ACC112 (cell line): ENCODE measurements around the gene STXBP6.

Source experiments
- H2AFZ ChIP-seq: fragments of 200-600 bp; sonication (generic); one replicate; pipeline ENCODE4 v1.6.0; 2017; ENCODE audit warnings: antibody characterized with exemption, low read length; ENCODE audit not compliant: unreplicated experiment
- H3K27ac ChIP-seq: fragments of 200-600 bp; sonication (generic); 2 replicates; pipeline ENCODE4 v1.5.1; 2014; ENCODE audit warnings: low read depth, mild to moderate bottlenecking, antibody characterized with exemption, low read length, moderate library complexity
- H3K27me3 ChIP-seq: fragments of 200-600 bp; sonication (generic); 2 replicates; pipeline ENCODE4 v1.6.1; 2014; ENCODE audit warnings: mild to moderate bottlenecking, antibody characterized with exemption, low read length, moderate library complexity, mixed read lengths; ENCODE audit not compliant: insufficient read depth
- H3K36me3 ChIP-seq: fragments of 200-600 bp; sonication (generic); 2 replicates; pipeline ENCODE4 v1.6.1; 2016; ENCODE audit warnings: mild to moderate bottlenecking, antibody characterized with exemption, low read length, moderate library complexity, mixed read lengths; ENCODE audit not compliant: insufficient read depth
- H3K4me1 ChIP-seq: fragments of 200-600 bp; sonication (generic); one replicate; pipeline ENCODE4 v1.6.1; 2016; ENCODE audit warnings: low read length, mixed read lengths; ENCODE audit not compliant: insufficient read depth, unreplicated experiment, control insufficient read depth
- H3K4me3 ChIP-seq: fragments of 200-600 bp; sonication (generic); 2 replicates; pipeline ENCODE4 v1.5.1; 2014; ENCODE audit warnings: mild to moderate bottlenecking, low read depth, low read length
- H3K79me2 ChIP-seq: fragments of 200-600 bp; sonication (generic); one replicate; pipeline ENCODE4 v1.6.0; 2016; ENCODE audit warnings: low read length; ENCODE audit not compliant: control insufficient read depth, unreplicated experiment, insufficient read depth

The STXBP6 gene

DNA sequence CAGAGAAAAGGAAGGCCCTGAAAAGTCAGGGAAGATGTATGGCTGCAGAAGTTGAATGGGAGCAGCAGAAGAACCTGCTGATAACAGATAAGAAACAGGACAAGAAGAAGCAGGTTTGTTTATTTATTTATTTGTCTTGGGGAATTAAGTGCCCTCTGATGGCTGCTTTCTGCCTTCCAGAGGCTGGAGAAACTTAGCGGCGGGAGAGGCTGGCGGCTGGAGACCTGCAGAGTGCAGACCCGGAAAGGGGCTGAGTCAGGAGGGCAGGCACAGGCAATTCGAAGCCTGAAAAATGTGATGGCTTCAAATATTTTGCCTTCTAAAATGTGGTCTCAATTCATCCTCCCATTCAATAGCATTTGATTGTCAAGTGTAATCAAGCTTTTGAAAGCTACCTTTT is 247.7 kb downstream of the STXBP6 start:
- no peaks in the 10 kb centered on the region for H3K36me3 ChIP-seq
- H3K4me1 ChIP-seq: no peaks in the 10 kb centered on the region
- H3K4me3 ChIP-seq: no peak overlapping the region
- H3K27me3 ChIP-seq: no peaks in the 10 kb centered on the region
- no peak overlapping the region for H2AFZ ChIP-seq
- H3K79me2 ChIP-seq: no peaks in the 10 kb centered on the region
- H3K27ac ChIP-seq: no peak overlapping the region

DNA sequence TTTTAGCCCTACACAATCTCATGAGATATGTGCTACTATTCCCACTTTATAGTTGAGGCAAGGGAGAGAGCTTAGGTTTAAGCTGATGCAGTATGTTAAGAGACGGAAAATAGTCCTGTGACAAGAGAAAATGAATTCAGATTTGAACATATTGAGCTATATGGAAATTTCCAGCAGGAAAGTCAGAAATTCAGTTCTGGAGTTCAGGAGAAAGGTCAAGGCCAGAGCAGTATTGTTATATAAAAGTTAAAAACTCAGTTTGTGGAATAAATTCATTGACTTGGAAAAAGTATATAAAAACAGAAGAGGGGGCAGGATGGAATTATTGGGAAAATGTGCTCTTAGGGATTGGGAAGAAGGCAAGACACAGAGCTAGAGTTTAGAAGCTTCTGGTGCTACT is 248.9 kb downstream of the STXBP6 start:
- no peaks in the 10 kb centered on the region for H3K36me3 ChIP-seq
- no peaks in the 10 kb centered on the region for H3K4me1 ChIP-seq
- no peaks in the 10 kb centered on the region for H3K27me3 ChIP-seq
- no peak overlapping the region for H2AFZ ChIP-seq
- no peaks in the 10 kb centered on the region for H3K79me2 ChIP-seq
- H3K4me3 ChIP-seq: no peak overlapping the region
- H3K27ac ChIP-seq: no peak overlapping the region

DNA sequence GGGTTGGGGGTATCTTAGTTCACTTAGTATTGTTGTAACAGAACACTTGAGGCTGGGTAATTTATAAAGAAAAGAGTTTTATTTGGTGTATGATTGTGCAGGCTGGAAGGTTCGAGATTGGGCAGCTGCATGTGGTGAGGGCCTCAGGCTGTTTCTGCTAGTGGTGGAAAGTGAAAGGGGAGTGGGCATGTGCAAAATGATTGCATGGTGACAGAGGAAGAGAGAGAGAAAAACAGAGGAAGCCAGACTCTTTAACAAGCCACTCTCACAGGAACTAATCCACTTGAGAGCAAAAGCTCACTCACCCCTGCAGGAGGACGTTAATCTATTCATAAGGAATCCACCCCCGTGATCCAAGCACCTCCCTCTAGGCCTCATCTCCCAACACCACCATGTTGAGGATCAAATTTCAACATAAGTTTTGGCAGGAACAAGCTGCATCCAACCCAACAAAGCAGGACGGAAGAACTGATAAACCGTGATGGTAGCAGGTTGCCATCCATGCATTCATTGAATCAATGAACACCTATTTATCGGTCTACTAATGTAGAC is 251.0 kb downstream of the STXBP6 start:
- no peaks in the 10 kb centered on the region for H3K4me1 ChIP-seq
- no peak overlapping the region for H3K27ac ChIP-seq
- H3K27me3 ChIP-seq: no peaks in the 10 kb centered on the region
- H3K4me3 ChIP-seq: no peak overlapping the region
- H3K36me3 ChIP-seq: no peaks in the 10 kb centered on the region
- H2AFZ ChIP-seq: no peak overlapping the region
- H3K79me2 ChIP-seq: no peaks in the 10 kb centered on the region

DNA sequence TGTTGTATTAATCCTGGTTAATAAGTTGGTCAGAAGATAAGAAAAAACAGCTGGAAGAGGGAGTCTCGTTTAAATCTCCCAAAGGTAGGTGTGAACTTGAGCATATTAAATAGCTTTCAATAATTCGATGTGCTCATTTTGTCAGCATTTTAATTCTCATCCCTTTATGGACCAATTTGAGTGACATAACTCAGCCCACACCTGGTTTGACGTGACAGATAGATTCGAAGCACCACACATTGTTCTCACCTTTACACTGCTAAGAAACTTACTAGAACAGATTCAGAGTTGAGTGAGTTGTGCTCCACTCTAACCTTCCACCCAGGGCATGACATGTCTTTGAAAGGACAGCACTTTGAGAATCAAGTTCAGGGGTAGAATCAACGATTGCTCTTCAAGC is 254.5 kb downstream of the STXBP6 start:
- H2AFZ ChIP-seq: no peak overlapping the region
- H3K79me2 ChIP-seq: no peaks in the 10 kb centered on the region
- H3K27me3 ChIP-seq: no peaks in the 10 kb centered on the region
- H3K27ac ChIP-seq: no peak overlapping the region
- H3K36me3 ChIP-seq: no peaks in the 10 kb centered on the region
- no peaks in the 10 kb centered on the region for H3K4me1 ChIP-seq
- H3K4me3 ChIP-seq: no peak overlapping the region

DNA sequence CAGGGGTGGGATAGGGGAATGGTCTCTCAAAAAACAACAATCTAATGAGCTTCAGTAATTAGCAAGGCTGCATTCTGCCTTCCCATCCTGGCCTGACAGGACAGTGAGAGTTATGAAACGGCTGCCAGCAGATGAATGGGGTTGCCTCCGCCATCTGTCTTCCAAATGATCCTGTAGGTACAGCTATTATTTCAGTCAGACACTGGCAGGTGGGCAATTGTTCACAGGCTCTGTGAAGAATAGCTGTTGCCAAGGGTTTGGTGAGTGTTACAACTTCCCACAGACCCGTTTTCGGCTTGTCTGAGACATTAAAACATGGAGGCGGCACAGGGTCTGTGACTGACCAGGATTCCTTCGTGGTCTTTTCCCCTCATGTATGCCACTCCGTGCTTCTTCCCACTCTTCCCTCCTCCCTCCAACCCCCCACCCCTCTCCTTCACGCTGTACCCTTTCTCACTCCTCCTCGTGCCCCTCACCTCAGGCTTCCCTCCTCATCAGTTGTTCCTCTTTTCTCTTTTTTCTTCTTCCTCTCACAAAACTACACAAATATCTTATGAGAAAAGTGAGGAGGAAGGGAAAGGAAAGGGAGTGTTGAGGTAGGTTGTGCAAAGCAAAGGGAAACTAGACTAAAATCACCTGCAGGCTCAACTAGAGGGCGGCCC is 255.2 kb downstream of the STXBP6 start:
- H3K27ac ChIP-seq: no peak overlapping the region
- no peaks in the 10 kb centered on the region for H3K36me3 ChIP-seq
- H3K4me3 ChIP-seq: no peak overlapping the region
- no peaks in the 10 kb centered on the region for H3K27me3 ChIP-seq
- no peaks in the 10 kb centered on the region for H3K4me1 ChIP-seq
- no peaks in the 10 kb centered on the region for H3K79me2 ChIP-seq
- no peak overlapping the region for H2AFZ ChIP-seq

DNA sequence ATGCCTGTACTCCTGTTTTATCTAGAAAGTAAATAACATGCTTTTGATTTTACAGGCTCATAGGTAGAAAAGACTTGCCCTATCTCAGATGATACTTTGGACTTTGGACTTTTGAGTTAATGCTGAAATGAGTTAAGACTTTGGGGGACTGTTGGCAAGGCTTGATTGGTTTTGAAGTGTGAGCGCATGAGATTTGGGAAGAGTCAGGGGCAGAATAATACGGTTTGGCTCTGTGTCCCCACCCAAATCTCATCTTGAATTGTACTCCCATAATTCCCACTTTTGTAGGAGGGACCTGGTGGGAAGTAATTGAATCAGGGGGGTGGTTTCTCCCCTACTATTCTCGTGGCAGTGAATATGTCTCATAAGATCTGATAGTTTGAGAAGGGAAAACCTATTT is 259.8 kb downstream of the STXBP6 start:
- Histone ChIP-seq H3K27me3 (no peaks in the 10 kb centered on the region), H3K4me1 (no peaks in the 10 kb centered on the region), H2AFZ (no peak overlapping the region), H3K27ac (no peak overlapping the region), H3K36me3 (no peaks in the 10 kb centered on the region), H3K79me2 (no peaks in the 10 kb centered on the region), H3K4me3 (no peak overlapping the region)

DNA sequence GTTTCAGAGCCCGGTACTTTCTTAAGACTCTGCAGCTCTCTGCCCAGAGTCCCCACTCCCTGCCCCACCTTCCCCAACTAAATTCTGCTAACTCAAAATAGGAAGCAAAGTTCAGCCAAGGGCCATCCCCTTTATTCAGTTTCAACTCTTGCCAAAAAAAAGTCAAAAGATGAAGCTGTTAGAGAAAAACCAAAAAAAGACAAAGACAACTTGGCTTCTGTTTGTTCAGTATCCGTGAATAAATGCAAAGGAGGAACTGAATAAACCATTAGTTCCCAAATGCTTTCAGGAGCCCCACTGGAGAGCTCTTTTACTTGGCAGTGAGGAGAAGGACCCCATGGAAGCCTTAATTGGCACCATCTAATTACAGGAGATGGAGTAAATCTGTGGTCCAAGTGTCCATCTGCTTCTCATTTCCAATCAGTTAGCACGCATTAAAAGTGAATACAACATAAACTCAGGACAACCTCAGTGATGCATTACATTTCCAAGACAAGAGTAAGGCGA is 260.5 kb downstream of the STXBP6 start:
- Histone ChIP-seq H3K36me3 (no peaks in the 10 kb centered on the region), H3K27me3 (no peaks in the 10 kb centered on the region), H3K4me3 (no peak overlapping the region), H2AFZ (no peak overlapping the region), H3K4me1 (no peaks in the 10 kb centered on the region), H3K79me2 (no peaks in the 10 kb centered on the region), H3K27ac (no peak overlapping the region)

DNA sequence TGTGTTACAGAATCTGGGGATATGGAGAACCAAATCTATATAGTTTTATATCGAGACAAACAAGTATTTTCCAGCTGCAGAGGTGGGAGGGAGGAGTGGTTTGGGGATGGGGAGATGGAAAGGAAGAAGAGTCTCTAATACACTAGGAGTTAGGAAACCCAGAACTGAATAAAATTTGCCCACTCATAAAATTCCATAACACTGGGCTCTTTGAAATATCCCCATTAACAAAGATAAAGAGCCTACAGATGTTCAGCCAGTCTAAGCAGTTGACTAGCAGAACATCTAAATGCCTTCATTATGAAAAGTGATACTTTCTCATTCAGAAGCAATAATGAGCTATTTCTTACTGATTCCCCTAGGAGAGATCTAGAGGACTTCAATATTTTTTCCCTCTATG is 264.2 kb downstream of the STXBP6 start:
- no peaks in the 10 kb centered on the region for H3K4me1 ChIP-seq
- no peaks in the 10 kb centered on the region for H3K79me2 ChIP-seq
- H3K36me3 ChIP-seq: no peaks in the 10 kb centered on the region
- H3K4me3 ChIP-seq: no peak overlapping the region
- H3K27ac ChIP-seq: no peak overlapping the region
- H3K27me3 ChIP-seq: no peaks in the 10 kb centered on the region
- H2AFZ ChIP-seq: no peak overlapping the region

DNA sequence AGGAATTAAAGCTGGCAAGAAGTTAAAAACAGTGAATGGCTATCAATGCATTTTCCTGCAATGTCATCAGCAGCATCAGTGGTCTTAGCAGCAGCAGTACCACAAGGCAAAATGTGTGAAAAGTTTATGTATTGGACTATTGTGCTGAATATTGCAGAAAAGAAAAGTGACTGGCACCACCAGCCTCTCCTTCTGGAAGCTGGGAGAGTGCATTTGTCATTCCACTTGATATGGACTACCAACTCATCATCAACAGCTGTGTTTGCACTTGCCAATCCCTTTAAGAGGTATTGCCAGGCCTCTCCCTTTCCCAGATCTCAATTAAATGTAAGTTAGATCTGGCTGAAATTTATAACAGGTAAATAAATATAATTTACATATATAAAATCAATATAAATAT is 265.0 kb downstream of the STXBP6 start:
- H3K36me3 ChIP-seq: no peaks in the 10 kb centered on the region
- no peaks in the 10 kb centered on the region for H3K27me3 ChIP-seq
- no peaks in the 10 kb centered on the region for H3K79me2 ChIP-seq

DNA sequence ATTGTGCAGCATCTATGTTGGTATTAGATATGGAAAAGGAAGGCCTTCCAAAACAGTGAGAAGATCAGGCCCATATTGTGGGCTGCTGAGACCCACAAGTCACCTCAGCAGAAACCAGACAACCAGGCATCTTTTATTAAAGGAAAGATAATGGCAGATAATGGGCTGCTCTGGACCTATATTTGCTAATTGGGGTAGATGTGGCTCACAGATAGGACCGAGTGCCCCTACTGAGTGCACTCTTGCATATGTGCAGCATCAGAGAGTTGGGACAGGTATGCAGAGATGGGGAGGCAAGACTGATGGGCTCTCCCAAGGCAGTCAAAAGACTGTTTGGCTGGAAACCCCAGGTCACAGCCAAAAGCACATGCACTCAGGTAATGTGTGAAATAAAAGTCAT is 266.2 kb downstream of the STXBP6 start:
- Histone ChIP-seq H2AFZ (no peak overlapping the region), H3K36me3 (no peaks in the 10 kb centered on the region), H3K4me1 (no peaks in the 10 kb centered on the region), H3K4me3 (no peak overlapping the region), H3K27ac (no peak overlapping the region), H3K79me2 (no peaks in the 10 kb centered on the region), H3K27me3 (no peaks in the 10 kb centered on the region)

More for the DNA sequence above, 265.0 kb downstream of the STXBP6 start:
- H2AFZ ChIP-seq: no peak overlapping the region
- no peak overlapping the region for H3K4me3 ChIP-seq
- no peaks in the 10 kb centered on the region for H3K4me1 ChIP-seq
- no peak overlapping the region for H3K27ac ChIP-seq

DNA sequence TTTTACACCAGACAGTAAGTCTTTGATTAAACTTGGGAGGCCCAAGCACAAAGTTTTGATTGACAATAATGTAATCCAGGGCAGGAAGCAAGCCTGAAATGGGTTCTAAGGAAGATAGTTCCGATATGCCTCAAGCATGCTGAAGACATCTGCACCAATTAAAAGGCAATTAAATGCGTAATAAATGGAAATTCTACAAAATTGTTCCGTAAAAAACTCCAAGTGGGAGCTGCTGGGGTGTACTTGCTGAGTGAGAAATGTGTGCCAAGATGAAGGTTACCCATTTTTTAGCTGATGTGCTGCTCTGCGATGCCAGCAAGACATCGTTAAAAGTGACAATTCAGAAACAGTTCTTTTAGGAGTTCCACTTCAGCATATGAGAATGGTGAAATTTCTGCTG is 269.7 kb downstream of the STXBP6 start:
- no peaks in the 10 kb centered on the region for H3K27me3 ChIP-seq
- H3K79me2 ChIP-seq: no peaks in the 10 kb centered on the region
- H3K27ac ChIP-seq: no peak overlapping the region
- no peak overlapping the region for H2AFZ ChIP-seq
- no peaks in the 10 kb centered on the region for H3K4me1 ChIP-seq
- H3K36me3 ChIP-seq: no peaks in the 10 kb centered on the region
- no peak overlapping the region for H3K4me3 ChIP-seq
